Muscle of leg (tissue), 11 donors: ENCODE measurements around the gene EIF6. TPM values are rescaled to one million over a fixed set of nuclear protein-coding genes. Genes with fewer than 3 reads are reported as not detected.
"Not testable (repeated sequence)": the region's sequence is repeated elsewhere in the genome, so short reads cannot be mapped to it uniquely, and the experiment has no call there.

Experiments used
- DNase-seq: peaks from one replicate; pipeline ENCODE4 v3.0.0; 2013
- H3K27ac ChIP-seq: one replicate; pipeline ENCODE4 v1.5.1; 2013; ENCODE audit warnings: mild to moderate bottlenecking, low read length, control low read depth
- H3K27me3 ChIP-seq: one replicate; pipeline ENCODE4 v1.6.1; 2013; ENCODE audit warnings: low read length; ENCODE audit not compliant: control insufficient read depth, insufficient read depth
- H3K36me3 ChIP-seq: one replicate; pipeline ENCODE4 v1.6.1; 2013; ENCODE audit warnings: low read length; ENCODE audit not compliant: control insufficient read depth, insufficient read depth
- H3K4me1 ChIP-seq: one replicate; pipeline ENCODE4 v1.6.1; 2013; ENCODE audit warnings: low read length; ENCODE audit not compliant: control insufficient read depth, insufficient read depth
- H3K4me3 ChIP-seq: one replicate; pipeline ENCODE4 v1.5.1; 2013; ENCODE audit warnings: low read length, control low read depth
- H3K9me3 ChIP-seq: replicated peaks from 2 replicates; pipeline ENCODE4 v1.6.1; 2013; ENCODE audit warnings: low read depth, low read length; ENCODE audit not compliant: control insufficient read depth
- WGBS: methylation state at CpG from one replicate; pipeline ENCODE4 v1.1.5; 2013; ENCODE audit warnings: missing lambda C conversion rate; ENCODE audit not compliant: insufficient coverage; 5-methylcytosine and 5-hydroxymethylcytosine counted together
- polyA plus RNA-seq, 8 donors: library from polyadenylated mRNA; unstranded; fragments of 120-200 nt; gene quantifications; one replicate each; pipeline versions ENCODE4 v1.2.1 to v1.2.3, GENCODE V29; 2013; ENCODE audit warnings: inconsistent platforms in 1 of 8, low replicate concordance in 1 of 8; ENCODE audit not compliant: insufficient read length in 8 of 8, insufficient read depth in 1 of 8
- total RNA-seq: library from RNA; stranded (reverse); fragments of 120-200 nt; gene quantifications from one replicate; pipeline ENCODE4 v1.2.4, GENCODE V29; 2013

EIF6 gene
- total and polyA plus RNA-seq, 9 donors: 70.4 to 105 (median 83.9) TPM

DNA sequence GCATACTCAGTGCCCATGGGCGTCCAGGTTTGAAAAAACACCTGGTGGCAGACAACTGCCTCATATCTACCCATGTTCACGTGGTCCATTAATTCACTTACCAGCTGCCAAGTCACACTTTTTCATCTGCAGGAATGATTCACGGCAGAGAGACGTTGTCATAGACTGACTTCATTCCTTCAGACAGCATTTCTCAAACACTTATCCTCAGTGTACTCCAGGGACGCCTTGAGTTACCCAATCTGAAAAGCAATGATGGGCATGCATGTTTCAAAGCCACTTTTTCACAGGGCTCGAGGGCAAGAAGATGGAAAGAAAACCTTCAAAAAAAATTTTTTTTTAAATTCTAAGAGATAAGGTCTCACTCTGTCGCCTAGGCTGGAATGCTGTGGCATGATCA lies 12.7 kb downstream of the EIF6 start:
- Histone ChIP-seq H3K36me3 (peaks cover 29% of the 10 kb centered on the region), H3K4me1 (peaks cover 4% of the 10 kb centered on the region), H3K4me3 (no peak overlapping the region), H3K9me3 (no peaks in the 10 kb centered on the region), H3K27me3 (no peaks in the 10 kb centered on the region), H3K27ac (no peak overlapping the region)
- WGBS: 73% methylated on average over 6 of the region's 7 CpGs
- no peak for DNase-seq

DNA sequence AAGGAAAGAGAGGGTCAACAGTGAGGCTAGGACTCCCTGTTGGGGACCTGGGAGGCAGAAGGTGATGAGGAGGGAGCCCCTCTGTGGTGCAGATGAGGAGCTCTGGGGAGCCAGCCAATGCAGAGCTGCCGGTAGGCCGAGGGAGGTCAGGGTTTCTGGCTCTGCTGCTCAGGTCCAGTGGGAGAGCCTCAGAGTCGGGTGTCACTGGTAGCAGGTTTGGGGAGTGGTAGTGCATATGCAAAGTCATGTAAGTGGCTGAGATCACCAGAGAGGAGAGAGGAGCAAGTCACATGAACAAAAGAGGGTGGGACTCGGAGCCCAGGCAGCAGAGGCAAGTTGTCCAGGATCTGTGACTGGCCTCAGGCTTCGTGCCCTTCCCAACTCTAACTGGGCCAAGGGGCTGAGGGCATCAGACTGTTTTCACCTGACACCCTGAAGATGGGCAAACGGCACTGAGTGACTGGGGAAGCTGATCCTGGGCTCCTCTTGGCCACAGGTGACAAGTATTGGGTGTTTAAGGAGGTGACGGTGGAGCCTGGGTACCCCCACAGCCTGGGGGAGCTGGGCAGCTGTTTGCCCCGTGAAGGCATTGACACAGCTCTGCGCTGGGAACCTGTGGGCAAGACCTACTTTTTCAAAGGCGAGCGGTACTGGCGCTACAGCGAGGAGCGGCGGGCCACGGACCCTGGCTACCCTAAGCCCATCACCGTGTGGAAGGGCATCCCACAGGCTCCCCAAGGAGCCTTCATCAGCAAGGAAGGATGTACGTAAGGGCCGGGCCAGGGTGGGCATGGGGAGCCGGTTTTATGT lies 13.3 kb downstream of the EIF6 start:
- Histone ChIP-seq H3K4me3 (no peak overlapping the region), H3K36me3 (peaks cover 29% of the 10 kb centered on the region), H3K9me3 (no peaks in the 10 kb centered on the region), H3K4me1 (no peaks in the 10 kb centered on the region), H3K27ac (no peak overlapping the region), H3K27me3 (no peaks in the 10 kb centered on the region)
- no peak for DNase-seq
- WGBS: 83% methylated on average over 15 of the region's 20 CpGs

DNA sequence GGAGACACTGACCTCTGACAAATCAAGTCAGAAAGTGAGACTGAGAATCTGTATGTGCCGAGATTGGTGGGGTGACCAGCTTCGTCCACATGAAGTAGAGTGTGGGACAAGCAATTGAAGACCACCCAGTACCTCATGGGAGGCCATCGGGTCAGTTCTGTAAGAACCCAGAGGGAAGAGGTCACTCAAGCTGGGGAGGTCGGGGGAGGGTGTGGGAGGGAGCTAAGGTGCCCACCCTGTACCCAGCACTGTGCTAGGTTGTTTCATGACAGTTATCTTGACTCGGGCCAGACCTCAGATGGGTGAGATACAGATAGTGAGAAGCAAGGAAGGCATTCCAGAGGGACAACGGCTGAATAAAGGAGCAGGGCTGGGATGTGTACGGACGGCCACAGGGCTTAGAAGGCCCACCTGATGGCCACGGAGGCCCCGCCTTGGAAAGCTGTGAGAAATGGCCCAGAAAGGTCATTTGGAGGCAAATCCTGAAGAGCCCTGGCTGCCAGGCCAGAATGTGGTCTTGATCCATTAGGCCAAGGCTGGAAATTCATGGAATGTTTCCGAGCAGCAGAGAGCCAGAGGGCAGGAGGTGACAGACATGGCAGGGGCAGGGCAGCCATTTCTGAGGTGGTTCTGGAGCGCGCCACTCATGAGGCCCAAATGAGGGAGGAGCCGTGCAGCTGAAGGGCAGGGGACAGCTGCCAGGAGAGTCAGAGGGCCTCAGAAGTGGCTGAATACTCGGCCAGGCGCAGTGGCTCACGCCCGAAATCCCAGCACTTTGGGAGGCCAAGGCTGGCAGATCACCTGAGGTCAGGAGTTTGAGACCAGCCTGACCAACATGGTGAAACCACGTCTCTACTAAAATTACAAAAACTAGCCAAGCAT lies 14.3 kb downstream of the EIF6 start:
- Histone ChIP-seq H3K36me3 (peaks cover 19% of the 10 kb centered on the region), H3K4me1 (no peaks in the 10 kb centered on the region), H3K4me3 (no peak overlapping the region), H3K27me3 (no peaks in the 10 kb centered on the region), H3K9me3 (no peaks in the 10 kb centered on the region), H3K27ac (no peak overlapping the region)
- DNase-seq: no peak
- 87% methylated on average over 17 of the region's 19 CpGs for WGBS

DNA sequence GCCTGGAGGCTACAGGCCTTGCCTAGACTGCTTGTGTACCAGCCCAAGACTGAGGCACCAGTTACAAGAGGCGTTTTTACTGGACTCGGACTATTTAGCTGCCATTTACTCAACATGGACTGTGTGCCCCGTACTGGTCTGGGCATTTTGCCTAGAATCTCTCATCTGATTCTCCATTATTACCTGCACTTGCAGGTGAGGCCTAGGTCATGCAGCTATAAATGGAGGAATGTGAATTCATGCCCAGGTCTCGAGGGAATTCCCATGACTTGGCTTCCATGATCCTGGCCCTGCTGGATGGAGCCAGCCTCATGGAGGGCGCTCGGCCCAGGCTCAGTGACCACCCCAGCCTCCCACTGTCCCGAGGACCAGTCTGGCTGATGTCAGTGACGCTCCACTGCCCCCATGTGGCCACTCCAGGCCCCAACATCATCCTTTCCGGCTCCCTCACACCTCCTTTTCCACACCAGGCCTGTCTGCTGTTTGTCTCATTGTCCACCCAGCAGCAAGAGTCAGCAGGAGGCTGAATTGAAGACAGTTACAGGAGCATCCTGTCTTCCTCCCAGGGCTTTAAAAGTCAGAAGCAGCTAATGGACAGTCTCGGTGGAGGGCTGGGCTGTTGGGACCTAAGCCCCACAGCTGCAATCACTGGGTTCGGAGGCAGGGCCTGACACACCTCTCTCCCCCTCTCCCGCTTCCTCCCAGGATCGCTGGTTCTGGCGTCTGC lies 15.4 kb downstream of the EIF6 start:
- 36% methylated on average over 9 of the region's 14 CpGs for WGBS
- no peaks in the 10 kb centered on the region for H3K27me3 ChIP-seq
- peak; percentile 41 for DNase-seq
- peaks cover 15% of the 10 kb centered on the region for H3K36me3 ChIP-seq
- H3K4me1 ChIP-seq: no peaks in the 10 kb centered on the region
- H3K9me3 ChIP-seq: no peaks in the 10 kb centered on the region
- H3K4me3 ChIP-seq: no peak overlapping the region
- H3K27ac ChIP-seq: no peak overlapping the region

DNA sequence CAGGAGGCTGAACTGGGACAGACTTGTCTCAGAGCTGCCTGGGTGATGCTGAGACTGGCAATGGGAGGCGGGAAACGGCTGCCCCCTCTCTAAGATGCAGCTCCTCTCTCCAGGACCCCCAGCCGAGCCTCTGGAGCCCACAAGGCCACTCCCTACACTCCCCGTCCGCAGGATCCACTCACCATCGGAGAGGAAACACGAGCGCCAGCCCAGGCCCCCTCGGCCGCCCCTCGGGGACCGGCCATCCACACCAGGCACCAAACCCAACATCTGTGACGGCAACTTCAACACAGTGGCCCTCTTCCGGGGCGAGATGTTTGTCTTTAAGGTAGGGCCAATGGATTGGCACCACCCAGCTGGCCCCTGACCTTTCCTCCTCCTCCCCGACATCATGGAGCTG lies 17.5 kb downstream of the EIF6 start:
- Histone ChIP-seq H3K27me3 (no peaks in the 10 kb centered on the region), H3K4me3 (no peak overlapping the region), H3K36me3 (peaks cover 13% of the 10 kb centered on the region), H3K9me3 (no peaks in the 10 kb centered on the region), H3K4me1 (peaks cover 8% of the 10 kb centered on the region), H3K27ac (no peak overlapping the region)
- DNase-seq: no peak
- WGBS: 84% methylated on average over 3 of the region's 16 CpGs

DNA sequence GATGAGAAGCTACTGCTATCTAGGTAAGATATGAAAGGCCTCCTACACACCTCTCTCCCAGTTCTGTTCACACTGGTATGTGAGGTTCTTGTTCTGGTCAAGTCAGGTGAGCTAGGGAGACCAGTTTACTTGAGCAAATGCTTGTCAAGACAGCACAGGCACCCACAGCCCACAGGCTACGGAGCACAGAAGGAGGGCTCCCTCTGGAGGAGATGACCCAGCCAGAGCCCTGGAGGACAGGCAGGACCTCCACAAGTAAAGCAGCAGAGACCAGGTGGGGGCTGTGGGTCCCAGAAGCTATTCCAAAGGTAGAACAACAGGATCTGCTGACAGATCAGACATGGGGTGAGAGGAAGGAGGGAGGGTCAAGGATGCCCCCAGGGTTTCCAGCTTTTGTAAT lies 19.8 kb downstream of the EIF6 start:
- Histone ChIP-seq H3K9me3 (no peaks in the 10 kb centered on the region), H3K27ac (no peak overlapping the region), H3K36me3 (peaks cover 9% of the 10 kb centered on the region), H3K27me3 (no peaks in the 10 kb centered on the region), H3K4me1 (peaks cover 8% of the 10 kb centered on the region), H3K4me3 (no peak overlapping the region)
- DNase-seq: no peak
- WGBS: 33% methylated on average over 1 of the region's 1 CpG

DNA sequence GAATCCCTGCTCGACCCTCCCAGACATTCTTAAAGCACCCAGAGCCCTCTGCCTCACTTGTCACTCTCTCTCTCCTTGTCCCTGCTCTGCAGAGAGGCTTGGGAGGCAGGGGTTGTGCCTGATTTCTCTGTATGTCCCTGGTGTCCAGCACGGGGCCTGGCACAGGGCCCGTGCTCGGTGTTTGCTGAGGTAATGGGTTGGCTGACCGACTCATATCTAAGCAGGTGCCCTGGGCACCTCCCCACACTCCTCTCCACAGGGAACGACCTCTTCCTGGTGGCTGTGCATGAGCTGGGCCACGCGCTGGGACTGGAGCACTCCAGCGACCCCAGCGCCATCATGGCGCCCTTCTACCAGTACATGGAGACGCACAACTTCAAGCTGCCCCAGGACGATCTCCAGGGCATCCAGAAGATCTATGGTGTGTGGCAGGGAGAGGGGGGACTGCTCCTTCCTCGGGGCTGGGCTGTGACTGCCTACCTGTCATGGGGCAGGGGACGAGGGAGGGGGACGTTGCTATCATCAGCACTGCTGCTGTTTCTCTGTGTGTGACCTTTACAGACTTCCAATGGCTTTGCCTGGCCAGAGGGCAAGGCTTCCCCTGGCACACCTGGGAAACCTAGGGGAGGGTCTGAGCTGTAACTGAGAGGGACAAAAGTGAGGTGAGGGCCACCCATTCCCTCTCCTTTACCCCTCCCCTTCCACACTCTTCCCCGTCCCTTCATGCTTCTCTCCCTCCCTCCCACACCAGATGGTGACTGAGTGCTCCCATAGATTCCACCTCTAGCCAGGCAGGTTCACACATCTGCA lies 20.8 kb downstream of the EIF6 start:
- no peak for DNase-seq
- Histone ChIP-seq H3K36me3 (peaks cover 8% of the 10 kb centered on the region), H3K27me3 (no peaks in the 10 kb centered on the region), H3K4me1 (peaks cover 8% of the 10 kb centered on the region), H3K9me3 (no peaks in the 10 kb centered on the region), H3K27ac (no peak overlapping the region), H3K4me3 (no peak overlapping the region)
- 67% methylated on average over 7 of the region's 17 CpGs for WGBS

DNA sequence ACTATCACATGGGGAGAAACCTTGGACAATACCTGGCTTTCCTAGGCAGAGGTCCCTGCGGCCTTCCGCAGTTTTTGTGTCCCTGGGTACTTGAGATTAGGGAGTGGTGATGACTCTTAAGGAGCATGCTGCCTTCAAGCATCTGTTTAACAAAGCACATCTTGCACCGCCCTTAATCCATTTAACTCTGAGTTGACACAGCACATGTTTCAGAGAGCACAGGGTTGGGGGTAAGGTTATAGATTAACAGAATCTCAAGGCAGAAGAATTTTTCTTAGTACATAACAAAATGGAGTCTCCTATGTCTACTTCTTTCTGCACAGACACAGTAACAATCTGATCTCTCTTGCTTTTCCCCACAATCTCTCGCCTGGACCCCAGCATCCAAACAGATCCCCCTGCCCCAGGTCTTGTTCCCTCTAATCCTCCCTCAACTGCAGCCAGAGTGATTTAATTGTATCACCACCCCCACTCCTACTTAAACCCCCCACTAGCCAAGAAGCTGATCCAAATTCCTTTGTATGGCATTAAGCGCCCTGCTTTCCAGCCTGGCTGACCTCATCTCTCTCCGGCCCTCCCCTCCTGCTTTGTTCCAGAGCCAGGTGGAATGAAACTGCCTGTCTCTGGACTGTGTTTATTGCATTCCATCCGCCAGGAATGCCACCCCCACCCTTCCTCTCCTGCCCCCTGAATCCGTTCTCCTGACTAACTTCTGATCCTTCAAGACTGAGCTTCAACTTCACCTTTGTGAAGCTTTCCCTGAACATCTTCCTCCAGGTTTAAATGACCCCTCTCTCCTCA lies 21.6 kb downstream of the EIF6 start:
- H3K4me3 ChIP-seq, H3K27me3 ChIP-seq, H3K27ac ChIP-seq, H3K4me1 ChIP-seq, H3K36me3 ChIP-seq, H3K9me3 ChIP-seq: not testable (repeated sequence)
- 21% methylated on average over 5 of the region's 8 CpGs for WGBS
- peak; percentile 24 for DNase-seq

DNA sequence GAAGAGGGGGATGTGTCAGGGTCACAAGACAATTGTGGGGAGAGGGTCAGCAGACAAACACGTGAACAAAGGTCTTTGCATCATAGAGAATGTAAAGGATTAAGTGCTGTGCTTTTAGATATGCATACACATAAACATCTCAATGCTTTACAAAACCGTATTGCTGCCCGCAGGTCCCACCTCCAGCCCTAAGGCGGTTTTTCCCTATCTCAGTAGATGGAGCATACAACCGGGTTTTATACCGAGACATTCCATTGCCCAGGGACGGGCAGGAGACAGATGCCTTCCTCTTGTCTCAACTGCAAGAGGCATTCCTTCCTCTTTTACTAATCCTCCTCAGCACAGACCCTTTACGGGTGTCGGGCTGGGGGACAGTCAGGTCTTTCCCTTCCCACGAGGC lies 22.3 kb downstream of the EIF6 start:
- 38% methylated on average over 4 of the region's 10 CpGs for WGBS
- H3K9me3 ChIP-seq, H3K36me3 ChIP-seq, H3K4me1 ChIP-seq, H3K27ac ChIP-seq, DNase-seq, H3K4me3 ChIP-seq, H3K27me3 ChIP-seq: not testable (repeated sequence)
